GM12892 (cell line): ENCODE data around the gene PSMG3.

Source experiments
- POLR2A ChIP-seq: IDR thresholded peaks from 2 replicates; pipeline ENCODE4 v1.6.1; 2011; ENCODE audit warnings: low read depth, low read length, control low read depth
- POLR2AphosphoS5 ChIP-seq: IDR thresholded peaks from 2 replicates; pipeline ENCODE4 v1.6.1; 2011; ENCODE audit warnings: low read depth, low read length, control low read depth
- TAF1 ChIP-seq: IDR thresholded peaks from 2 replicates; pipeline ENCODE4 v1.6.1; 2011; ENCODE audit warnings: low read depth, mild to moderate bottlenecking, control low read depth, low read length, borderline replicate concordance

GRCh38 chr7:1539882-1540775, 29.7 kb downstream of the PSMG3 start:
- TF ChIP-seq POLR2AphosphoS5 = no peak
- no peak for TF ChIP-seq POLR2A
- TF ChIP-seq TAF1 = no peak
